GM18520 (cell line): ENCODE data around the gene FMN2.

ENCODE experiments used
- ATAC-seq: cut with Tn5 transposase; IDR thresholded peaks from one replicate; pipeline ENCODE4 v1.9.1; 2021; ENCODE audit not compliant: unreplicated experiment

FMN2 gene

DNA sequence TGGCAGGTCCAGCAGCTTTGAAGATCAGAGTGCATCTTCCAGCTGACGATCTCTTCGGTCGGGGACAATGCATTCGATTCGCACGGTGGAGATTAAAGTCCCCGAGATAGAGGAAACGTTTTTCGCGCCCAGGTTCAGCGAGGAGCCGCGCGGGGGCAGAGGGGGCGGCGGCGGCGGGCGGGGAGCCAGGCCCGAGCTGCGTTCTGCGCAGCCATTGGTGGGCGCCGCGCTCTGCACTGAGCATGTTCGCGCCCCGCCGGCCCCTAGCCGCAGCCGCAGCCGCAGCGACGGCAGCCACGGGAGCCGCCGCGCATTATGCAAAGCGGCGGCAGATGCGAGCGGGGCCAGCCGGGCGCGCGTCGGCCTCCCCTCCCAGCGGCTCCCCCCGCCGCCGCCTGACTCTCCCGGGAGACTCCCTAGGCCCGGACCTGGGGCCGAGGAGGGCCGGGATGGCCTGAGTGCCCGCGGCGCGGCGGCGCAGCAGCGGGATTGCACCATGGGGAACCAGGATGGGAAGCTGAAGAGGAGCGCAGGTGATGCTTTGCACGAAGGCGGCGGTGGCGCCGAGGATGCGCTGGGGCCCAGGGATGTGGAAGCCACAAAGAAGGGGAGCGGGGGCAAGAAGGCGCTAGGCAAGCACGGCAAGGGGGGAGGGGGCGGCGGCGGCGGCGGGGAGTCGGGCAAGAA, at the start of gene FMN2:
Gene FMN2, plus strand, starts transcription at position 270 of the 687 bp plus-strand sequence. Its CDS starts 227 bp downstream, at position 497.
- ATAC-seq, result no peak

DNA sequence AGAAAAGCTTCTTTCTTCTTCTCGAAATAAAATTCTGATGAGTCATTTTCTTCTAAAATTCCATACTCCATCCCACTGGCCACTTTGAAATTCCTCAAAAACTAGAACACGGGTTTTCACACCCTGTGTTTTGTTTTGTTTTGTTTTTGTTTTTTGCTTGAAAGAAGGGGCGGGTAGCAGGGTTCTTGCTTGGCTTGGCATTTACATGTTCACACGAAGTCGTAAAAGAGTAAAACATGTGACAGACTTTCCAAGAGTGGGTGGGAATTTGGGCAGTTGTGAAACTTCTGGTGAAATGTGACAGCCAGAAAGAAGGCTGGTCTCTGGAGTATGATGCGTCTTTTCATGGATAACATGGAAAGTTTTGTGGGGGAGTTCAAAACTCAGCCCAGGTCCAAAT, 47.1 kb upstream of the FMN2 start:
- no peak for ATAC-seq

DNA sequence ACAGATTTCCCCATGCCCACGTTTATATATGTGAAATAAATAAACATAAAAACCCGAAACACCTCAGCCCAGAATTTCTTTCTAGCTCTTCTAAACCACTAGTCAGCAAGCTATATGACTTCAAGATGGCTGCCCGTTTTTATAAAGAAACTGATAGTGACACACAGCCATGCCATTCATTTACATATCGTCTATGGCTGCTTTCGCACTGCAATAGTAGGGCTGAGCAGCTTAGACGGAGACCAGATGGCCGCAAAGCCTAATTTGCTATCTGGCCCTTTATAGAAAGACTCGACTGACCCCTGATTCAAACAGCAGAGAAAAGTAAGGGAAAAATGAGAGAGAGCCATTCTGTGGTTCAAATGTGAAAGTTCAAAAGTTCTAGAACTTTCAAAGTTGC, 45.7 kb upstream of the FMN2 start:
- ATAC-seq, result no peak

DNA sequence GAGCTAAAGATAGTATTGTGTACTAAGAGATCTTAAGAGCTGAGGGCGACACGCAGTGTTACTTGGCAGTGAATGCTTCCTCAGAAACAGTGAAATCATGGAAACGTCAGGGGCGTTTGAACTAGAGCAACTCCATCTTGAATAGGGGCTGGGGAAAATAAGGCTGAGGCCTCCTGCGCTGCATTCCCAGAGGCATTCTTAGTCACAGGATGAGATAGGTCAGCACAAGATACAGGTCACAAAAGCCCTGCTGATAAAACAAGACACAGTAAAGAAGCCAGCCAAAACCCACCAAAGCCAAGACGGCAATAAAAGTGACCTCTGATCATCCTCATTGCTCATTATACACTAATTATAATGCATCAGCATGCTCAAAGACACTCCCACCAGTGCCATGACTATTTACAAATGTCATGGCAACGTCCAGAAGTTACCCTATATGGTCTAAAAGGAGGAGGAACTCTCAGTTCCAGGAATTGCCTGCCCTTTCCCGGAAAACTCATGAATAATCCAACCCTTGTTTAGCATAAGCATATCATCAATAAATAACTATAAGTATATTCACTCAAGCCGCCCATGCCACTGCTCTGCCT, 37.5 kb upstream of the FMN2 start:
- no peak for ATAC-seq

DNA sequence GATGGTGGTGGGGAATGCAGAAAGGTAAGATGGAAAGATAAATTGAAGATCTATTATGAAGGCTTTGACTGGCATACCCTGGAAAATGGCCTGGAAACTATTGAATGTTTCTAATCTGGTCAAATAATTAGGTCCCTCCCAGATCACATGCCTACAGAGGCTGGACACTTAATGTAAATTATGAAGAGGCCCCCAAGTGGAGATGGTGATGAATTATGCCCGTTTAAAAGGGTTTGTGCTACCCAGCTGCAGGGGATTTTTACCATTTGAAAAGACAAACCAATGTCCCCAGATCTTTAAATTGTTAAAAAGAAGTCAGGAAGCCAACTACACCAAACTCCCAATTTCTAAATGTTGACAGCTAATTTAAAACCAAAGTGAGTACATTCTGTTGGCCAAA, 35.7 kb upstream of the FMN2 start:
- ATAC-seq, result no peak

DNA sequence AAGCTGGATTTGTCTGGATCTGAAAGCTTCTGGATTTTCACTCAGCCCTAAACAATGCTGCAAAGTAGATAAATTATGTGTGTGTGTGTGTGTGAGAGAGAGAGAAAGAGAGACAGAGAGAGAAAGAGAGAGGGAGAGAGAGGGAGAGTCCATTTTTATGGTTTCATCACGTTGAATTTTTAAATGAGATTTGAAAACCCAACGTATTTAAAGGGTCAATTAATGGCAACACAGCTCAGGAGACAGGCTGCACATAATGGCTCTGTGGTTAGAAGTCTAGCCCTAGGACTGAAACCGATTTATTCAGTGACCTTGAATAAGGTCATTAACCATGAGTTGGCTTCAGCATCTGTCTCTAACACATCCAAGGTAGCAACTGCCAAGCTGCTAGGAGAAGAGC, 35.3 kb upstream of the FMN2 start:
- no peak for ATAC-seq

DNA sequence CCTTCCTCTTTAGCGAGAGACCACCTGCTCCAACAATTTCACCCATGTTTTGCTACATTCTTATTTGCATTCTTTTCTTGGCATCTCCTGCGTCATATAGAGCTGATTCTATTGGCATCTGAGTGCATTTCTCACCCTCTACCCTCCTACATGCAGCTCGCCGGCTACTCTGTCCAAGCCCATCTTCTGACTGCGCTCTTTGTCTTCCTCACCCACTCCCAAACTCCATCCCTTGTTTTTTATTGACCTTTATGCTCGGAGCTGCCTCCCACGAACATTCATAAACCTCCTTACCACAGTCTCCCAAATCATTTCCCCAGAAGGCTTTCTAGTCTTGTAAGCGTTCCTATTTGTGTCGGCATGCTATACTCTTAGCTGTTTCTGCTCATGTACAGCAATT, 33.6 kb upstream of the FMN2 start:
- ATAC-seq, result no peak

DNA sequence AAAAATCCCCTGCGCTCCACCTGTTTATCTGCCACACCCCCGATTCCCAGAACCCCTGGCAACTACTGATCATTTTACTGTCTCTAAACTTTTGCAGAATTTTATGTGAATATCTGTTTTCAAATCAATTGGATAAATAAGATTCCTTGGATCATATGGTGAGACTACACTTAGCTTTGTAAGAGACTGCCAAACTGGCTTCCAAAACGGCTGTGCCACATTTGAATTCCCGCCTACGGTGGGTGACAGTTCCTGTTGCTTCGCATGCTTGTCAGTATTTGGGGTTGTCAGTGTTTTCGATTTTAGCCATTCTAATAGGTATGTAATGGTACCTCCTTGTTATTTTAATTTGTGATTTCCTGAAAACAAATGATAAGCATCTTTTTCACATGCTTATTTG, 22.7 kb upstream of the FMN2 start:
- no peak for ATAC-seq

DNA sequence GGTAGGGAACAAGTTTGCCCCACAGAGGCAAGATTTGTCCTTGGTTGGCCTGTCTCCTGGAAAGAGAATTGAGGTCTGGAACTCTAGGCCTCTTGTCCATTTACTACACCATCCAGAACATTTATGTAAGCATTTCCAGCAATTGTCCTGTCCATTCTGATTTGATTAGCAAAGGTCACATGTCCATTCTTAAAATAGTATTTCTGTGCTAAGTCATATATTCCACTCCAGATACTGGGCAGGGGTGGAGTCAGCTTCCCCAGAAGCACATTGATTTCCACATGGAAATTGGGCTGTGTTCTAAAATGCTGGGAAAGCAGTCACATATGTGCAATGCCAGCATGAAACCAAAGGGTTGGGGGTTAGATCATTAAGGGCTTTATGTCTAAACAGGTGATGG, 21.5 kb upstream of the FMN2 start:
- ATAC-seq, result no peak

DNA sequence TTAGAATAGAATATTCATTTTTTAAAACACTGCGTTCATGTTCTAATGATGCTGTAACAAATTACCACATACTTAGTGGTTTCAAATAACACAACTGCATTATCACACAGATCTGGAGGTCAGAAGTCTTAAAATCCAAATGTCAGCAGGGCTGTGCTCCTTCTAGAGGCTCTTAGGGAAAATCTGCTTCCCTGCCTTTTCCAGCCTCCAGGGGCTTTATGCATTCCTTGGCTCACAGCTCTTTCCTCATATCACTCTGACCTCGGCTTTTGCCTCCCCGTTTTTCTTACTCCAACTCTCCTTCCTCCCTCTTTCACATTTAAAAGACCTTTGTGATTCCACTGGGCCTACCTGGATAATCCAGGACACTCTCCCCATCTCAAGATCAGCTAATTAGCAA, 18.6 kb upstream of the FMN2 start:
- ATAC-seq, result no peak

DNA sequence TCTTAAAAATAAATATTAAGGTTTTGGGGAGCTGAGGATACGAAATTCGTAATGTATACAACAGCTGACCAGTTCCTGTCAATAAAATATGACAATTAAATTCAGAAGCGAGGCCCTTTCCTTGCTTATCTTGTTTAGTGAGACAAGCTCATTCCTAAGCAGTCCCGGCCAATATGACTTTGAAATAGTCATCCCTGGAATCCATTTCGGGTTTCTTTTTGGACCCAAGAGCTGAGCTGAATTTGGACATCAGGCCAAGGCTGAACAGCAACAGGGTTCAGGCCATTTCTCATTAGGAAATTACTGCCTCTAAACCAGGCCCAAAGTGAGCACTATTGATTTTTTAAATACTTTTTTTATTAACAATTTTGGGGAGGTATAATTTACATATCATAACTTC, 17.3 kb upstream of the FMN2 start:
- ATAC-seq, result no peak

DNA sequence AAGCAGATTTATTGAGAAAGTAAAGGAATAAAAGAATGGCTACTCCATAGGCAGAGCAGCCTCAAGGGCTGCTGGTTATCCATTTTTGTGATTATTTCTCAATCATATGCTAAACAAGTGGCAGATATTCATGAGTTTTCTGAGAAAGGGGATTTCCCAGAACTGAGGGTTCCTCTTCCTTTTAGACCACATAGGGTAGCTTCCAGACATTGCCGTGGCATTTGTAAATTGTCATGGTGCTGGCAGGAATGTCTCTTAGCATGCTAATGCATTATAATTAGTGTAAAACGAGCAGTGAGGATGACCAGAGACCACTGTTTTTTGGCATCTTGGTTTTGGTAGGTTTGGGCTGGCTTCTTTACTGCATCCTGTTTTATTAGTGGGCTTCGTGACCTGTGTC, 16.8 kb upstream of the FMN2 start:
- no peak for ATAC-seq

DNA sequence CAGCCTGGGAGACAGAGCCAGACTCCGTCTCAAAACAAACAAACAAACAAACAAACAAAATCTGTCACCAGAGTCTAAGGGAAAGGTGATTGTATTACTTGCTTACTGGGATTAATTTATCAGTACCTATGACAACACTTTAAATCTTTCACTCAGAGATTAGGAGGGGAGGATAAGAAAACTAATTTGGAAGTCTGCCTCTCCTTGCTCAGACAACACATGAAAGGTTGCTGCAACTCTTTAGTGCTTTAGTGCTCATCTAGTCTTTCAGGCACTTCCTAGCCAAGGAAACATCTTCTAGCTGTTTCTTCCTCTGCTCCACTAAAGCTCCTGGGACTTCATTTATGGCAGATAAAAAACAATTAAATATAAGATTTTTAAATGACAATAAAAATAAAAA, 7.3 kb upstream of the FMN2 start:
- ATAC-seq, result no peak

DNA sequence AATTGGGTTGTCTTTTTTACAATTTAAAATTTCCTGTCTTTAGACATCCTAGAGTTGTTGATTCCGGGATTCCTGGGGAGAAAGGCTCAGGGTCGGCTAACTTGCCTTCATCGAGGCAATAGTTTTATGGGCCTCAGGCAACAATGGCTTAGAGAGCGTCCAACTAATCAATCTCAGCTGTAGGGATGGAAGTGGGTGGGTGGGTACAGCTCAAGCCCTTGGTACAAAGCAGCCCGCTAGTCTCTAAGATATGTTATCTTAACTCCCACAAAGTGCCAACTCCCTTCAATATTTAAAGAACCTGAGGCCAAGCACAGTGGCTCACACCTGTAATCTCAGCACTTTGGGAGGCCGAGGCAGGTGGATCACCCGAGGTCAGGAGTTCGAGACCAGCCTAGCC, 6.9 kb upstream of the FMN2 start:
- no peak for ATAC-seq

DNA sequence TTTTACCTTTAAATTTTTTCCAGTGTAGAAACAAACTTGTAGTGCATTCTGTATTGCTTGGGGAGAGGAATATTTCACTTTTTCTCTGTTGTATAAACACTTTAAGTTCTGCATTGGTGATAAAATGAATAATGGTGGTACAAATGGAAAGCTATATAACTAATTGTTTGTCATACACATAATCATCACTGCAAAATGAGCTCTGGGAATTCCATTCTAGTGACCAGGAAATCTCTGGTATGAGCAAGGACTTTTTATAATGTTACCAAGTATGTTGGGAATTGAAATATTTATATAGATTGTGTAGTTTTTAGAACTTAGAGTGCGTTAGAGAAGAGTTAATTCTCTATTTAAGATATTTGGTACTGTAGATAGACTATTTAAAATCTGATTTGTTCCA, 5.0 kb upstream of the FMN2 start:
- ATAC-seq, result no peak

DNA sequence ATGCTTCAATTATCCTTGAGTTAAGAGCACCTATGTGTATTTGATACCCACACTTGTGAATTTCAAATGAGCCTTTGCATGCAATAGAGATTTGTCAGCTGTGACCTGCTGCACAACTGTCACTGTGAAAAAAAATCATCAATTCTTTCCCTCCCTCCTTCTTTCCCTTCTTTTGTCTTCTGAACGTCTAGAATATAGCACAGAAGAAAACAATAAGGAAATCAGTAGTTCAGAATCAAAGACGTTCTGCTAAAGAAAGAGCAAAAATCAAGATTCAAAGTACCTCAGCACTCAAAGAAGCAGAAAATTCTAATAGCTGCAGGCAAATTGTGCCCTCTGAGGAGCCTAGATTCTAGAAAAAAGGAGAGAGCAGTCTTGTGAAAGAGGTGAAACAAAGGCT, 1.7 kb upstream of the FMN2 start:
- no peak for ATAC-seq

DNA sequence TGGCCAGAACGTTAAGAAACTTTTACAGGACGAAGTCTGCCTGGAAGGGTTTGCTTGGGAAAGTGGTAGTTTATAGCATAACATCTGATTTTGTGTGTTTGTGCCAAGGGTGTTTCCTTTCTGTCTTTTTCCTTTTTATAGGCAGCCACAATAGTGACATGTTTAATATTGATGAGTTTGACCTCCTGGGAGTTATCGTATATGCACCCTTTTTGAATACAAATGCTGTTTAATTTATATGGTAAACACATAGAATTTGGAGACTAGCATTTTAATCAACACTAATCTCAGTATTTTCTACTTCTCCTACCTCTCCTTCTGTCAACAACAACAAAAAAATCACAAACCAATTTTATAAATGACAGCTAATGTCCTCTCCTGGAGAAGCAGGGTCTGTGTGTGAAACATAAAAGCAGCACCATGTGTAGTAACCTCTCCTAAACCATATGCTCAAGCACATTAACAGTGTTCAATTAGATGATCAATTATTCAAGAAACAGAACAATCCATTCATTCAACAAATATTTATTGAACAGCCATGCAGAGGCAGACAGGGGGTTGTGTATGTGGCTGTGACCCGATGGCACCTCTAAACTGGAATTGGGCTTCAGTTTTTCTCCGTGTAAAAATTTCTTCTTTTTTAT, 604 bp upstream of the FMN2 start:
- ATAC-seq, result no peak

DNA sequence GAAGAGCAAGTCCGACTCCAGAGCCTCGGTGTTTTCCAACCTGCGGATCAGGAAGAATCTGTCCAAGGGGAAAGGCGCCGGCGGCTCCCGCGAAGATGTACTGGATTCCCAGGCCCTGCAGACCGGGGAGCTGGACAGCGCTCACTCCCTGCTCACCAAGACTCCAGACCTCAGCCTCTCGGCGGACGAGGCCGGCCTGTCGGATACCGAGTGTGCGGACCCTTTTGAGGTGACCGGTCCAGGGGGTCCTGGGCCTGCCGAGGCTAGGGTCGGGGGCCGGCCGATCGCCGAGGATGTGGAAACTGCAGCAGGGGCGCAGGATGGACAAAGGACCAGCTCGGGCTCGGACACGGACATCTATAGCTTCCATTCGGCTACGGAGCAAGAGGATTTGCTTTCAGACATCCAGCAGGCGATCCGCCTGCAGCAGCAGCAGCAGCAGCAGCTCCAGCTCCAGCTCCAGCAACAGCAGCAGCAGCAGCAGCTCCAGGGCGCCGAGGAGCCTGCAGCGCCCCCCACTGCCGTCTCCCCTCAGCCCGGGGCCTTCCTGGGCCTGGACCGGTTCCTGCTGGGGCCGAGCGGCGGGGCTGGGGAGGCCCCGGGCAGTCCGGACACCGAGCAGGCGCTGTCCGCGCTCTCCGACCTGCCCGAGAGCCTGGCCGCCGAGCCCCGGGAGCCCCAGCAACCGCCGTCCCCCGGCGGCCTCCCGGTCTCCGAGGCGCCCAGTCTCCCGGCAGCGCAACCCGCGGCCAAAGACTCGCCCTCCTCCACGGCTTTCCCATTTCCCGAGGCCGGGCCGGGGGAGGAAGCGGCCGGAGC, 827 bp downstream of the FMN2 start:
- ATAC-seq, result no peak

DNA sequence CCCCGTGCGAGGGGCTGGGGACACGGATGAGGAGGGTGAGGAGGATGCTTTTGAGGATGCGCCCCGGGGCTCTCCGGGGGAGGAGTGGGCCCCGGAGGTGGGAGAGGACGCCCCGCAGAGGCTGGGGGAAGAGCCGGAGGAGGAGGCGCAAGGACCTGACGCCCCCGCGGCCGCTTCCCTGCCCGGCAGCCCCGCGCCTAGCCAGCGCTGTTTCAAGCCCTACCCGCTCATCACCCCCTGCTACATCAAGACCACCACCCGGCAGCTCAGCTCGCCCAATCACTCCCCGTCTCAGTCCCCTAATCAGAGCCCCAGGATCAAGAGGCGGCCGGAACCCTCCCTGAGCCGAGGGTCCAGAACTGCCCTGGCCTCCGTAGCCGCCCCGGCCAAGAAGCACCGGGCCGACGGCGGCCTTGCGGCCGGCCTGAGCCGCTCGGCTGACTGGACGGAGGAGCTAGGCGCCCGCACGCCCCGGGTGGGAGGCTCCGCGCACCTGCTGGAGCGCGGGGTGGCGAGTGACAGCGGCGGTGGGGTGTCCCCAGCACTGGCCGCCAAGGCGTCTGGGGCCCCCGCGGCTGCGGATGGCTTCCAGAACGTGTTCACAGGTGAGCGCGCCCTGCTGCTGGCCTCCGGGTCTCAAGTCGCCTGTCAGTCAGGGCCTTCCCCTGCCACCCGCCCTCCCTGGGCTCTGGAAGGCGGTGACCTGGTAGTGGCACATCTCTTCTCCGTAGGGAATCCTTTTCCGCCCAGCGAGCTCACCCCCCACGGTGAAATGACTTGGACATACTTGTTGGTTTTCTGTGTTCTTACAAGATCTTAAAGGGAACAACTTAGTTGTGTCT, 1.7 kb downstream of the FMN2 start:
- no peak for ATAC-seq

DNA sequence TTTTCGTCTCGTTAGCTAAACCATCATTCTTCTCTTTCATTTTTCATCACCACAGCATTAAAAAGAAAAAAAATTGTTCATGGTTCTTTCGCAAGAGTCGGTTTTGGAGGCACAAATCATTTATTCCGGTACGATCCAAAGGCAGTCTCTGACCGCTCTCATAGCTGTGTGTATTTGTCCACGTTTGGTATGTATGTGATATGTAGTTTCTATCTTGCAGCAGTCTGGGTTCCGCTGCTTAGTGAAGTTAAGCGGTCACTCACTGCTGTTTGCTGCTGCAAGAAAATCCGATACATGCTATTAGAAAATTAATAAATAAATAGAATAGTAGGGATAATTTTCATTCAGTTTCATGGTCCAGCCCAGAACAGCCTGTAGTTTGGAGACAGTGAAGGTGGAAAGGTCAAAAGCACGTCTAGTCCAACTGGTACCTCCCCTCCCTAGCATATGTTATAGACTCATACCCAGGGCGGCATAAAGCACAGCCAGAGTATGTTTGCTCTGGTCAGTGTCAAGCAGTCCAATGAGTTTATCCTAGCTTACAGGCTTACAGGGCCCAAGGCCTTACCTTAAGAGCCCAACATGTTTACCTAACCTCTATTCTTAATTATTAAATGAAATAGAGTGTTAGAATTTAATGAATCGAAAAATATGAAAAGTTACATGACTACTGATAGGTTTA, 2.5 kb downstream of the FMN2 start:
- ATAC-seq, result no peak
